HPDE6-E6E7 (cell line): ENCODE measurements around the gene FAR1.

Source experiments
- DNase-seq: peaks from one replicate; pipeline ENCODE4 v3.0.0; 2011; ENCODE audit warnings: missing footprints; ENCODE audit errors: extremely low spot score

The FAR1 gene

DNA sequence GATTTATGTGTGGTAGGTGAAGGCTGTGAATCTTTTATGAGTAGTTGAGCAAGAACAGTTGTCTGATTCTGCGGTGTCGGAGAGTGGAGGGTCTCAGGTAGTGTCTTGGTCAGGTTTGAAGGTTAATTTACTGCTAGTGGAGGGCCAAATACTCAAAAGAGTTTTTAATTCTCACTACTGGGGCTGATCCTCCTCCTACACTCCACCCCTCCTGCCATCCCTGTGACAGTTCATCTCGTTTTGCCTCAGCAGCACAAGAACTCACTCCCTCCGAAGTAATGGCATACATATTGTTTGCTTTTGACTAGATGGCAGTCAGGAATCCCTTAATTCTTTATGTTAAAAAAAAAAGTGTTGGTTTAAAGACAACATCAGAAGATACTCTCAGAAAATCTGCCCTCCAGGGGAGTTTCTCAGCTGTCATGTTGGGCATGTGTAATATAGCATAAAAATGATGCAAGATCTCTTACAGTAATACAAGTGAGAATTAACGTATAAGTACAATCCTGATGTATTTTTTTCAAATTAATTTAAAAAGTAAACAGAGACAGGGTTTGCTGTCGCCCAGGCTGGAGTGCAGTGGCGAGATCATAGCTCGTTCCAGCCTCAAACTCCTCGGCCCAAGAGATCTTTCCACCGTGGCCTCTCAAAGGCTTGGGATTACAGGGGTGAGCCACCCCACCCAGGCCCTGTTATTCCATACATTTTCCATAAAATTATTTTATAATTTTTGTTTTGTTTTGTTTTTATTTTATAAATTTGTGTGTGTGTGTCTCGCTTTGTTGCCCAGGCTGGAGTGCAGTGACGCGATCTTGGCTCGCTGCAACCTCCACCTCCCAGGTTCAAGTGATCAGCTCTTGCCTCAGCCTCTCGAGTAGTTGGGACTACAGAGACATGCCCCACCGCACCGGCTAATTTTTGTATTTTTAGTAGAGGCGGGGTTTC lies 1.3 kb downstream of the FAR1 start:
- no peak for DNase-seq

- no peak for DNase-seq
These were observed 4.2 kb downstream of the FAR1 start for GRCh38 chr11:13672576-13673210.

- no peak for DNase-seq
These were observed 6.5 kb downstream of the FAR1 start for GRCh38 chr11:13674799-13675509.

- no peak for DNase-seq
These were observed 8.1 kb downstream of the FAR1 start for GRCh38 chr11:13676576-13676975.

DNA sequence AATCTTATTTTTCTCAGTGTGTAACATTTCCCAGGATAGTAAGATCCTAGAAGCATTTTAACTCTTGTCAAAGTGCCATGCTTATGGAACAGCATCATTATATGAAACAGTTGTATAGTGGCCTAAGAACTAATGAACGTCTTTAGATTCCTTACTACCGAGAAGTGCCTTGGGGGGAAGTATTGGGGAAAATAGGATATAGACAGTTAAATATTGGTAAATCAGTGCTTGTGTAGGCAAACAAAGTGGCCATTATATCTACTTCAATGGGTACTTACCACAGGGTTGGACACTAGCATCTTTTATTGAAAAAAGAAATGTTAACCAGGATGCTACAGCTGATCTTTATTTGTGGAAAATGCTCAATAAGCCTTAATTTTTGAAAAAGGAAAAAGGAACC lies 11.3 kb downstream of the FAR1 start:
- DNase-seq = no peak

- DNase-seq = no peak
These were observed 12.2 kb downstream of the FAR1 start for GRCh38 chr11:13680501-13681264.

DNA sequence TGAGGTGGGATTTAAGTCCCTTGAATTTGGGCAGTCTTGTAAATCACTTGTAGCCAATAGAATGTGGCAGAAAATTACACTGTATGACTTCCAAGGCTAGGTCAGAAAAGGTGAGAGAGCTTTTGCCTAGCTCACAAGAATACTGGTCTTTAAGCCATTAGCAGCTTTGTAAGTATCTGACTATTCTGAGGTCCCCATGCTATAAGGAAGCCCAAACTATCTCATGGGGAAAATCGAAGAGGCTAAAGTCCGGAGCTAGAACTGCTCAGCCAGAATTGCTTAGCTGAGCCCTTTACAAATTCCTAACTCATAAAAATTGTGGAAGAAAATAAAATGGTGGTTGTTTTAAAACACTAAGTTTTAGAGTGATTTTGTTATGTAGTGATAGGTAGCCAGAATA lies 13.0 kb downstream of the FAR1 start:
- no peak for DNase-seq

- no peak for DNase-seq
These were observed 13.7 kb downstream of the FAR1 start for GRCh38 chr11:13682212-13682611.

DNA sequence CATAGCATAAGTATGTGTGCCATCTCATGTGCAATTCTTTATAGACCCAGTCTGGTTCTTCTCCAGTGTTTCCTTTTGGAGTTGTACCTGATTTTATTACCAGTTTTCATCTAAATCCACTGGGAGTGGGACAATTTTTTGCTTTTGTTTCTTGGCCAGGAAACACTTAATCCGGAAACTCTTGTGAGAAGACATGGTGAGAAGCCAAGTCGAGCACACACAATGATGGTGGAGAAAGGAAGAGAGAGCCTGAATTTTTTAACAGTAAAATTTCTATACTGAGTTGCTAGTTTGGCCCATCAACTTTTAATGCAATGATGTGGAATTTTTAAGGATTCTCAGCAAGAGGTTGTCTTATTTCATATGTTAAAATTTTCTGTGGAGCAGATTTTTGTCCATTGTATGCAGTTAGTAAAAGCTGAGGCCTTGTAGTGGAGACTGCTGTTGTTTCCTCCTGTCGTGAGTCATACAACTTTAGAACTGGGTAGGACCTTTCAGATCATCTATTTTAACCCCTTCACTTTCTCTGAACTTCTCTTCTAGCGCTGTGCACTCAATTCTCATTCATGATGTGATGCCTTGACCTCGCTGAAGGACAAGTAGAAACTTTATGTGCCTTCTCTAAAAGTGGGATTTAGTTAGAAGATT lies 17.1 kb downstream of the FAR1 start:
- DNase-seq = no peak

- DNase-seq = no peak
These were observed 18.3 kb downstream of the FAR1 start for GRCh38 chr11:13686776-13687175.

GRCh38 chr11:13687271-13687670 lies 18.8 kb downstream of the FAR1 start:
- no peak for DNase-seq

DNA sequence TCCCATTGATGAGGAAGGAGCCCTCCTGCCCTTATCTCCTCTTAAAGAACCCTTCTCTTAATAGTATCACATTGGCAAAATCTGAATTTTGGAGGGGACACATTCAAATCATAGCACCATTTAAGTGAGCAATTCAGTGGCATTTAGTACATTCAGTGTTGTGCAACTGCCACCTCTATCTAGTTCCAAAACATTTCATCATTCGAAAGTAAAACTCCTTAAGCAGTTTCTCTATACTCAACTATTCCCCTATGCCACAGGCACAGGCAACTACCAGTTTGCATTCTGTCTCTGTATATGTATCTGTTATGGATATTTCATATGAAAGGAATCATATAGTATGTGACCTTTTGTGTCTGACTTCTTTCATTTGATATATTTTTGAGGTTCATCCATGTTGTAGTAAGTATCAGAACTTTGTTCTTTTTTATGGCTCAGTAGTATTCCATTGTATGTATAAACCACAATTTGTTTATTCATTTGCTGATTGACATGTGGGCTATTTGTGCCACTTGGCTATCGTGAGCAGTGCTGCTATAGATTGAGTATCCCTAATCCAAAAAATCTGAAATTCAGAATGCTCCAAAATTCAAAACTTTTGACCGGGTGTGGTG lies 22.9 kb downstream of the FAR1 start:
- no peak for DNase-seq

GRCh38 chr11:13692172-13692571 lies 23.7 kb downstream of the FAR1 start:
- DNase-seq = no peak

DNA sequence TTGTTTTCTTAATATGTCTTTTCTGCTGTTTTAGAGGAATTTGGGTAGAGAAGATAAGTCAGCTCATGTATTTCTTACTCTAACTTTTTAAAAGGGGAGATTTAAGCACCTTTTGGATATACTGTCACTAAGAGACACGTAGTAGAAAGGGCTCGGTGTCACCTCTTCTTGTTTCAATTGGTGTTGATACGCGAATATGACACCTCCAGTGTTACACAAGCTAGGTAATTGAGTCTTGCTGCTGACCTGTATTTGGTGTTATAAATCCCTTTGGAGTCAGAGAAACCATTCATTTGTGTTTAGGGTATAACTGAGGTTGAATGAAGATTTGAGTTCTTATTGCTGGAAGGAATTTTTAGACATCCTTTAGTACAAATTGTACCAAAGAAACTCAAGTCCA lies 25.6 kb downstream of the FAR1 start:
- DNase-seq = no peak

GRCh38 chr11:13695886-13696285 lies 27.4 kb downstream of the FAR1 start:
- no peak for DNase-seq

GRCh38 chr11:13697710-13698109 lies 29.2 kb downstream of the FAR1 start:
- DNase-seq = no peak

GRCh38 chr11:13698132-13698531 lies 29.7 kb downstream of the FAR1 start:
- DNase-seq = no peak

DNA sequence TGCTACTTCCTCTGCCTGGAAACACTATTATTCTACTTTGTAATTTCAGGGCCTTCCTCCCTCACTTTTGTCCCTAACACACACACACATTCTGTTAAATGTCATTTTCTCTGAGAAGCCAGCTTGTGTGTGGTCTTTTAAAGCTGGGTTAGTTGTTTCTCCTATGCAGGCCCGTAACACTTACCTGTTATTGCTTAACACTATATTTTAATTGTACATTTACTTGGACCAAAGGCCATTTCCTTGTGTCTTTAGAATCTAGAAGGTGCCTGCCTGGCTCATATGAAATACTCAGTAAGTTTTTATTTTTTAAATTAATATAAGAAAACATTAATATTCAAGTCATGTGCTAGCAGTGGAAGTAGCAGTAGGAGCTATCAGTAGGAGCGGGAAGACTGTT lies 30.6 kb downstream of the FAR1 start:
- no peak for DNase-seq

GRCh38 chr11:13699870-13700269 lies 31.4 kb downstream of the FAR1 start:
- no peak for DNase-seq

- no peak for DNase-seq
These were observed 33.0 kb downstream of the FAR1 start for GRCh38 chr11:13701506-13701905.

- no peak for DNase-seq
These were observed 33.6 kb downstream of the FAR1 start for GRCh38 chr11:13702071-13702470.
